Omental fat pad (tissue), 4 donors: Measurements from ENCODE around the gene C5orf52. TPM values are rescaled to one million over a fixed set of nuclear protein-coding genes. Genes with fewer than 3 reads are reported as not detected.
A peak's percentile ranks its signal among the peaks of the same experiment; 100 is the strongest.
"Not testable (repeated sequence)": the region's sequence is repeated elsewhere in the genome, so short reads cannot be mapped to it uniquely, and the experiment has no call there.

Experiments used
- ATAC-seq: fragments of 150-250 bp; one replicate; pipeline ENCODE4 v1.9.1; 2016; ENCODE audit warnings: mild to moderate bottlenecking, moderate library complexity; ENCODE audit not compliant: low FRiP score
- DNase-seq: peaks from one replicate; pipeline ENCODE4 v3.0.0-alpha.2; 2019; ENCODE audit warnings: low spot score
- CTCF ChIP-seq, 3 donors: fragments of 450-650 bp; IDR thresholded peaks; one replicate each; pipeline ENCODE4 v1.5.1; 2016 to 2017; ENCODE audit warnings: antibody characterized with exemption in 3 of 3, mild to moderate bottlenecking in 3 of 3, moderate library complexity in 2 of 3
- total RNA-seq, 4 donors: library from RNA; depleted of rRNA; stranded (reverse); fragments of >200 nt; gene quantifications; one replicate each; pipeline ENCODE4 v1.1.0, GENCODE V29; 2016

The C5orf52 gene
- total RNA-seq, 4 donors from 2014 or later, result not detected

GRCh38 chr5:157659868-157660660 lies 11.3 kb upstream of the C5orf52 start:
- DNase-seq (no peak), ATAC-seq (no peak)
- TF ChIP-seq CTCF (IDR thresholded peaks at IDR 0.05), result no peak

- ATAC-seq (no peak), DNase-seq (no peak)
- TF ChIP-seq CTCF (IDR thresholded peaks at IDR 0.05), result no peak
These were observed 5.8 kb upstream of the C5orf52 start for GRCh38 chr5:157665467-157666070.

GRCh38 chr5:157668356-157668755 lies 3.0 kb upstream of the C5orf52 start:
- DNase-seq (no peak), ATAC-seq (no peak)
- TF ChIP-seq CTCF (IDR thresholded peaks at IDR 0.05), result no peak

- TF ChIP-seq CTCF (IDR thresholded peaks at IDR 0.05), result no peak
- no peak for ATAC-seq
These were observed 1.6 kb upstream of the C5orf52 start for GRCh38 chr5:157669701-157670097.

GRCh38 chr5:157671592-157672330 lies 428 bp downstream of the C5orf52 start:
- ATAC-seq (peak; percentile 8), DNase-seq (no peak)
- no peak for TF ChIP-seq CTCF (IDR thresholded peaks at IDR 0.05)

More at GRCh38 chr5:157669701-157670097, 1.6 kb upstream of the C5orf52 start:
- no peak for DNase-seq

- no peak for TF ChIP-seq CTCF (IDR thresholded peaks at IDR 0.05)
- ATAC-seq (no peak), DNase-seq (no peak)
These were observed 1.6 kb downstream of the C5orf52 start for GRCh38 chr5:157672976-157673375.

- ATAC-seq, result not testable (repeated sequence)
These were observed 3.0 kb downstream of the C5orf52 start for GRCh38 chr5:157674351-157674750.

More at GRCh38 chr5:157674351-157674750, 3.0 kb downstream of the C5orf52 start:
- not testable (repeated sequence) for DNase-seq
